Activated B cell treated with CpG ODN at 0.5 μM for 24 hours (primary cell): ENCODE measurements around the gene DENND2D. TPM values are rescaled to one million over a fixed set of nuclear protein-coding genes. Genes with fewer than 3 reads are reported as not detected.
A peak's percentile ranks its signal among the peaks of the same experiment; 100 is the strongest.

Source experiments
- ATAC-seq: fragments of 200-7000 bp; cut with Tn5 transposase; one replicate; pipeline ENCODE4 v1.10.0; 2021; ENCODE audit warnings: low read depth, mild to moderate bottlenecking, moderate library complexity
- CTCF ChIA-PET: fragments of 350-600 bp; sonication (Branson Sonifier 250); formaldehyde crosslinking; loops from one replicate; lab custom pipeline; 2021; ENCODE audit warnings: antibody characterized with exemption; lab: Charles Lee
- POLR2A ChIA-PET: fragments of 350-600 bp; sonication (Branson Sonifier 250); formaldehyde crosslinking; loops from one replicate; lab custom pipeline; 2021; ENCODE audit warnings: antibody characterized with exemption; lab: Charles Lee
- DNase-seq: peaks from one replicate; pipeline ENCODE4 v3.0.0; 2022
- H3K27ac Mint-ChIP-seq: one replicate; pipeline ENCODE4 v1.8.0; 2020; ENCODE audit warnings: mixed read lengths
- H3K27me3 Mint-ChIP-seq: one replicate; pipeline ENCODE4 v1.8.0; 2021; ENCODE audit warnings: mixed read lengths
- H3K36me3 Mint-ChIP-seq: one replicate; pipeline ENCODE4 v1.8.0; 2021; ENCODE audit warnings: low read depth, mixed read lengths
- H3K4me1 Mint-ChIP-seq: one replicate; pipeline ENCODE4 v1.8.0; 2021; ENCODE audit warnings: mixed read lengths
- H3K4me3 Mint-ChIP-seq: one replicate; pipeline ENCODE4 v1.8.0; 2020; ENCODE audit warnings: mild to moderate bottlenecking, mixed read lengths
- H3K9me3 Mint-ChIP-seq: one replicate; pipeline ENCODE4 v1.8.0; 2020; ENCODE audit warnings: mixed read lengths
- intact Hi-C: fragments of 100-400 bp; cut with micrococcal nuclease; formaldehyde crosslinking; loops from one replicate; pipeline ENCODE4 v1.15.1; 2024
- total RNA-seq: library from RNA; stranded (reverse); gene quantifications from 2 replicates; pipeline ENCODE4 v1.2.3, GENCODE V29; 2022
- TF ChIP-seq, protein P1 (sequence below): fragments of 200-600 bp; IDR thresholded peaks from one replicate; pipeline ENCODE4 v1.8.0; 2022; ENCODE audit warnings: antibody characterized with exemption, mild to moderate bottlenecking

Gene DENND2D
- total RNA-seq, 1 donor from 2014 or later = 58.6 TPM

DNA sequence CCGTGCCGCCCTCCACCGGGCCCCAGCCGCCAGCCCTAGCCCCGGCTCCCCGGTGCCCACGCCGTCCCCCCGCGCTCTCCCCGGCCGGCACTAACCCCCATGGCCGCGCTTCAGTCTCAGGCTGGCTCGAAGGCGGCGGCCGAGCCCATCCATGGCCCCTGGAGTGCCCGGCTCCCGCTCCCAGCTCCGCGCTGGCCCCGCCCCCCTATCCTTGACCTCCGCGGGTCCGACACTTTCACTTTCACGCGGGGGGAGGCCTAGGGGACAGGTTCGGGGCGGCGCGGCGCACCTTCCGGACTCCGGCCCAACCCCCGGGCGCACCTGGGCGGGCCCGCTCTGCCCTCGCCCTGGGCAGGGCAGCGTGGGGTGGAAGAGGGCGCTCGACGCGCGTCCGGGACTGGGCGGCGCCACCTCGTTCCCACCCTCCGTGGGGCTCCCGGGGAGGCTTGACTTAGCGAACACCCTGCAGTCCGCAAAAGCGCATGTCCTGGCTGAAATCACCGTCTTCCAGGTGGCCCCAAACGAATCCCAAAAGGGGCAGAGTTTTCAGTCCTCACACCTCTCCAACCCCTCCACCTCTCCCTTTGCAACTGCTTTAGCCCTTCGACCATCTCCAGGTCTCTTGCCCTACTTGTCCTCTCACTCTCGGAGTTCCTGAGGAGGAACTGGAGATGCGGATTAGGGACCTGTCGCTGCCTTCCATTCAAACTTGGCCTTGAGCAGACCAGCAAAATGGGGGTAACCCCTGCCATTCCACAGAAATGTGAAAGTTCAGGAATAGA is 3.9 kb upstream of the DENND2D start:
- H3K9me3 Mint-ChIP-seq = no peaks in the 10 kb centered on the region
- peak overlapping the region; percentile 89 for H3K4me3 Mint-ChIP-seq
- peak; percentile 70 for DNase-seq
- ChIA-PET POLR2A (interaction anchor here (0.7 to 7.2 kb wide), 25 partner anchors 8 to 396 kb away, joined by 3 to 258 read pairs (median 4); partner anchors contain the start of genes CD53, CEPT1, CHI3L2 and DRAM2), CTCF (interaction anchor here (0.5 to 2.0 kb wide), 5 partner anchors 10 to 190 kb away, joined by 3 to 14 read pairs (median 4); no protein-coding TSS in a partner anchor)
- peak; percentile 79 for ATAC-seq
- H3K27ac Mint-ChIP-seq = peak overlapping the region; percentile 93
- peaks cover 78% of the 10 kb centered on the region for H3K4me1 Mint-ChIP-seq
- TF ChIP-seq, protein P1, sequence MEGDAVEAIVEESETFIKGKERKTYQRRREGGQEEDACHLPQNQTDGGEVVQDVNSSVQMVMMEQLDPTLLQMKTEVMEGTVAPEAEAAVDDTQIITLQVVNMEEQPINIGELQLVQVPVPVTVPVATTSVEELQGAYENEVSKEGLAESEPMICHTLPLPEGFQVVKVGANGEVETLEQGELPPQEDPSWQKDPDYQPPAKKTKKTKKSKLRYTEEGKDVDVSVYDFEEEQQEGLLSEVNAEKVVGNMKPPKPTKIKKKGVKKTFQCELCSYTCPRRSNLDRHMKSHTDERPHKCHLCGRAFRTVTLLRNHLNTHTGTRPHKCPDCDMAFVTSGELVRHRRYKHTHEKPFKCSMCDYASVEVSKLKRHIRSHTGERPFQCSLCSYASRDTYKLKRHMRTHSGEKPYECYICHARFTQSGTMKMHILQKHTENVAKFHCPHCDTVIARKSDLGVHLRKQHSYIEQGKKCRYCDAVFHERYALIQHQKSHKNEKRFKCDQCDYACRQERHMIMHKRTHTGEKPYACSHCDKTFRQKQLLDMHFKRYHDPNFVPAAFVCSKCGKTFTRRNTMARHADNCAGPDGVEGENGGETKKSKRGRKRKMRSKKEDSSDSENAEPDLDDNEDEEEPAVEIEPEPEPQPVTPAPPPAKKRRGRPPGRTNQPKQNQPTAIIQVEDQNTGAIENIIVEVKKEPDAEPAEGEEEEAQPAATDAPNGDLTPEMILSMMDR = no peak
- intact Hi-C loops = loop anchor here (1.0 to 5.0 kb wide), 5 partner anchors 12 to 553 kb away; partner anchors contain the start of gene DDX20
- H3K27me3 Mint-ChIP-seq = no peaks in the 10 kb centered on the region
- H3K36me3 Mint-ChIP-seq = peaks cover 14% of the 10 kb centered on the region

DNA sequence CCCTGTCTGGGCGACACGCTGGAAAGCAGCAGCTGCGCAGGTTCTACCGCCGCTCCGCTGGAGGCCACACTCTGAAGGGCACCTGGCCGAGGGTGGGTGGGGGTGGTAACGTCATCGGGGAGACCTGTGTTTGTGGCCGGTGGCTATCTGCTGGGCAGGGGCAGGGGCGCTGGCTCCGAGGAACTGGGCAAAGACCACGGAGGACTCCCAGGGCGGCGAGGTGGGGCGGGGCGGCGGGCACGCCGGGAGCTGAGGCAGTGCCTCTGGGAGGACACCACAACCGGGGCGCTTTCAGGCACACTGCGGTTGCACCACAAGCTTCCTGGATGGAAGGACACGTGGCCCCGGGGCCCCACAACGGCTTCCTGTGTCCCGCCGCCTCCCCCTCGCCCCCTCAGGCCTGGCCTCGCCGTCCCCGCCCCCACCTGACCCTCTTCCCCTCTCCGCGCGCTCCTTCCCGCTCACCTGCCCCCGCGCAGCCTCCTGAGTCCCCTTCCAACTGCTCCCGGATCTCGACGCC is 3.3 kb upstream of the DENND2D start:
- TF ChIP-seq, protein P1 = no peak
- ChIA-PET CTCF (interaction anchor here (0.5 to 2.4 kb wide), 6 partner anchors 11 to 189 kb away, joined by 3 to 14 read pairs (median 6); no protein-coding TSS in a partner anchor), POLR2A (interaction anchor here (0.5 to 7.2 kb wide), 28 partner anchors 8 to 397 kb away, joined by 3 to 258 read pairs (median 4); partner anchors contain the start of genes CD53, CEPT1, CHI3L2 and DRAM2)
- H3K4me3 Mint-ChIP-seq = peak overlapping the region; percentile 89
- peaks cover 85% of the 10 kb centered on the region for H3K4me1 Mint-ChIP-seq
- H3K27me3 Mint-ChIP-seq = no peaks in the 10 kb centered on the region
- ATAC-seq (peak; percentile 59), DNase-seq (peak; percentile 80)
- intact Hi-C loops = loop anchor here (1.0 to 5.0 kb wide), 9 partner anchors 10 to 554 kb away; partner anchors contain the start of genes CEPT1, DDX20 and DRAM2
- H3K36me3 Mint-ChIP-seq = peaks cover 16% of the 10 kb centered on the region
- H3K27ac Mint-ChIP-seq = peak overlapping the region; percentile 93
- no peaks in the 10 kb centered on the region for H3K9me3 Mint-ChIP-seq

DNA sequence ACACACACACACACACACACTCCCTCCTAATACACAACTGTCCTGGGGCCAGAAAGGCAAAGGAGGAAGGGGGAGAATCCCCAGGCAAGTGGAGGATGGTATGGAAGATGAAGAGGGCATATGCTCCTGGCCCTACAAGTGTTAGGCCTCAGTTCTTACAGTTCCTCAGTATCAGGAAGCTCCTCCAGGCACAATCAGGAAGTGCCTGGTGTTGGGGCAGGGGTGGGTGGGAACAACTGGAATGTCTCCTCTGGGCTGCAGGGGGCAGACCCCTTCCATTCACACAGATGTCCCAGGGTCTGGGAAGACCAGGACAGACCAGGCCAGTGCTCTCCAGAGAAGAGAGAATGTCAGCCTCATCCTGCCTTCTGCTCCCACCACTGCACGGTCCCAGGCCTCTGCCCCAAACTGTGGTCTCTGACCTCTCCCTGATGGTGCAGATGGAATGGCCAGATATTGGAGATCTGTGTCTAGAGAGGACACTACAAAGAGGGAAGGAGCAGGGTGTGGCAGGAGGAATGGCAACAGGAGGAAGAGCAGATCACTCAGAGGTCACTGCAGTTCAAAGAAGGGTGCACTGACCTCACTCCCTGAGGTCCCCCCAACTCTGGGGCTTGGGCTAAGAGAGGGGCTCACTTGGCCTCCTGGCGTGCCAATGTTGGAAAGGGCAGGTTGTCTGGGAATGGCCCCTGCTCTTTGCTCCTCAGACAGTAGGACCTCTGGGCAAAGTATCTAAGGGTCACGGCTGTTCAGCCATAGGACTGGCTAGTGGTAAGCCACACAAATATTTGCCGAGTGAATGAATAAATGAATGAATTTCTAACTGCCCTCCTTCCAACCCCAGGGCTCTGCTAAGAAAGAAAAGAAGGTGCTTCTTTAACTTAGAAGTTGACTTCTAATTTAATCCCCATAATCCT is 2.5 kb upstream of the DENND2D start:
- no peaks in the 10 kb centered on the region for H3K27me3 Mint-ChIP-seq
- peaks cover 90% of the 10 kb centered on the region for H3K4me1 Mint-ChIP-seq

DNA sequence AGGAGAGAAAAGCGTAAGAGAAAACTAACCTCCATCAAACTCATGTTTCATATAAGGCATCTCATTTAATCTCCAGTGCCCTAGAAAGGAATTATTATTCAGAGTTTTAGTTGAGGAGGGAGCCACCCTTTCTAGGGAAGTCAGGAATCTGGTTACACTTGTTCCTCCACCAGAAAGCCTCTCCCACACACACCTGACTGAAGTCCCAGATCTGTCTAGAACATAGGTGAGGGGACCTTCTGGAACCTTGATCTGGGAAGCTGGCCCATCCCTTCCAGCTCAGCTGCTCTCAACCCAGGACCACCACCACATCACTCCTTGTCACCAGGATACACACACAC is 1.9 kb upstream of the DENND2D start:
- TF ChIP-seq, protein P1 = no peak

More for the DNA sequence above, 2.5 kb upstream of the DENND2D start:
- ChIA-PET POLR2A (interaction anchor here (0.5 to 7.2 kb wide), 32 partner anchors 7 to 489 kb away, joined by 3 to 258 read pairs (median 4); partner anchors contain the start of genes CD53, CEPT1, CHI3L2 and DRAM2), CTCF (interaction anchor here (1.0 to 2.4 kb wide), 8 partner anchors 11 to 172 kb away, joined by 3 to 14 read pairs (median 4); no protein-coding TSS in a partner anchor)
- ATAC-seq (no peak), DNase-seq (no peak)
- Mint-ChIP-seq H3K4me3 (peak overlapping the region; percentile 89), H3K36me3 (peaks cover 23% of the 10 kb centered on the region), H3K27ac (peak overlapping the region; percentile 93), H3K9me3 (no peaks in the 10 kb centered on the region)
- TF ChIP-seq, protein P1 = no peak
- intact Hi-C loops = loop anchor here (1.0 to 5.0 kb wide), 7 partner anchors 10 to 554 kb away; partner anchors contain the start of genes CEPT1, DDX20 and DRAM2

More for the DNA sequence above, 1.9 kb upstream of the DENND2D start:
- POLR2A ChIA-PET = interaction anchor here (0.6 to 7.2 kb wide), 7 partner anchors 9 to 488 kb away, joined by 3 to 258 read pairs (median 3); no protein-coding TSS in a partner anchor
- ATAC-seq (no peak), DNase-seq (no peak)
- peaks cover 90% of the 10 kb centered on the region for H3K4me1 Mint-ChIP-seq
- H3K27me3 Mint-ChIP-seq = no peaks in the 10 kb centered on the region
- CTCF ChIA-PET = interaction anchor here (1.1 to 2.4 kb wide), 6 partner anchors 9 to 198 kb away, joined by 3 to 9 read pairs (median 4); no protein-coding TSS in a partner anchor
- H3K36me3 Mint-ChIP-seq = peaks cover 30% of the 10 kb centered on the region
- H3K4me3 Mint-ChIP-seq = peak overlapping the region; percentile 89
- no peaks in the 10 kb centered on the region for H3K9me3 Mint-ChIP-seq
- intact Hi-C loops = loop anchor here (2.0 to 5.0 kb wide), 4 partner anchors 14 to 555 kb away; partner anchors contain the start of gene DDX20
- H3K27ac Mint-ChIP-seq = peak overlapping the region; percentile 93
